OCI-LY3 (cell line): ENCODE data around the gene DDOST.

Source experiments
- H2AFZ ChIP-seq: fragments of 200-600, 300-600 bp; shearing (Covaris generic); 2 replicates; pipeline ENCODE4 v1.6.0; 2014; ENCODE audit warnings: antibody characterized with exemption, low read depth, low read length
- H3K27ac ChIP-seq: fragments of 200-600, 300-600 bp; sonication (generic); 2 replicates; pipeline ENCODE4 v1.5.1; 2014; ENCODE audit warnings: mild to moderate bottlenecking, low read length, moderate library complexity, mixed read lengths
- H3K27me3 ChIP-seq: fragments of 200-600, 300-600 bp; sonication (generic); 2 replicates; pipeline ENCODE4 v1.6.1; 2014; ENCODE audit warnings: low read depth, low read length, mixed read lengths
- H3K36me3 ChIP-seq: fragments of 200-600, 300-600 bp; sonication (generic); replicated peaks from 2 replicates; pipeline ENCODE3; 2014; ENCODE audit warnings: low read depth, low read length, mixed read lengths
- H3K4me1 ChIP-seq: fragments of 300-600, 200-600 bp; sonication (generic); 2 replicates; pipeline ENCODE4 v1.6.1; 2014; ENCODE audit warnings: low read length, mixed read lengths
- H3K4me2 ChIP-seq: fragments of 200-600, 300-600 bp; sonication (generic); 2 replicates; pipeline ENCODE4 v1.6.1; 2014; ENCODE audit warnings: low read length, mixed read lengths
- H3K4me3 ChIP-seq: fragments of 300-600, 200-600 bp; sonication (generic); 2 replicates; pipeline ENCODE4 v1.5.1; 2014; ENCODE audit warnings: antibody characterized with exemption, mild to moderate bottlenecking, low read length, moderate library complexity
- H3K79me2 ChIP-seq: fragments of 300-600, 200-600 bp; shearing (Covaris generic); 2 replicates; pipeline ENCODE4 v1.6.1; 2014; ENCODE audit warnings: mild to moderate bottlenecking, low read length, mixed read lengths
- H3K9ac ChIP-seq: fragments of 300-600, 200-600 bp; shearing (Covaris generic); 2 replicates; pipeline ENCODE4 v1.6.0; 2014; ENCODE audit warnings: mild to moderate bottlenecking, low read length, moderate library complexity
- H3K9me3 ChIP-seq: fragments of 200-600, 300-600 bp; shearing (Covaris generic); 2 replicates; pipeline ENCODE4 v1.6.1; 2014; ENCODE audit warnings: low read length, mixed read lengths; ENCODE audit not compliant: insufficient read depth
- H4K20me1 ChIP-seq: fragments of 200-600, 300-600 bp; sonication (generic); 2 replicates; pipeline ENCODE4 v1.6.1; 2016; ENCODE audit warnings: low read length, mixed read lengths; ENCODE audit not compliant: insufficient read depth
- CTCF ChIP-seq: fragments of 200-600, 300-600 bp; sonication (generic); IDR thresholded peaks from 2 replicates; pipeline ENCODE4 v1.5.1; 2014; ENCODE audit warnings: antibody characterized with exemption, low read length, low read depth
- EZH2phosphoT487 ChIP-seq: fragments of 200-600 bp; shearing (Covaris generic); IDR thresholded peaks from 2 replicates; pipeline ENCODE4 v1.6.1; 2018; ENCODE audit warnings: antibody characterized with exemption, mixed run types, low read depth

DDOST gene

GRCh38 chr1:20665726-20666125 is 4.6 kb upstream of the DDOST start:
- H3K4me3 ChIP-seq, result no peak overlapping the region
- peaks cover 5% of the 10 kb centered on the region for H3K79me2 ChIP-seq
- H3K9ac ChIP-seq, result no peak overlapping the region
- no peak overlapping the region for H3K27ac ChIP-seq
- H3K36me3 ChIP-seq, result no peaks in the 10 kb centered on the region
- H3K4me1 ChIP-seq, result no peaks in the 10 kb centered on the region; the same call in 1 of the 2 replicates
- H4K20me1 ChIP-seq, result no peaks in the 10 kb centered on the region
- TF ChIP-seq CTCF, result no peak
- TF ChIP-seq EZH2phosphoT487, result no peak
- H3K27me3 ChIP-seq, result no peaks in the 10 kb centered on the region
- H3K4me2 ChIP-seq, result no peak overlapping the region
- H3K9me3 ChIP-seq, result no peaks in the 10 kb centered on the region
- no peak overlapping the region for H2AFZ ChIP-seq

- Histone ChIP-seq H3K4me2 (no peak overlapping the region), H3K27me3 (no peaks in the 10 kb centered on the region), H3K9ac (no peak overlapping the region), H4K20me1 (no peaks in the 10 kb centered on the region), H3K27ac (no peak overlapping the region), H3K4me3 (no peak overlapping the region), H3K79me2 (peaks cover 21% of the 10 kb centered on the region), H3K9me3 (no peaks in the 10 kb centered on the region), H2AFZ (no peak overlapping the region), H3K36me3 (peaks cover 4% of the 10 kb centered on the region), H3K4me1 (peaks cover 11% of the 10 kb centered on the region; the same call in 1 of the 2 replicates)
- TF ChIP-seq EZH2phosphoT487 (no peak), CTCF (no peak)
Observed at GRCh38 chr1:20663969-20664715, 3.0 kb upstream of the DDOST start.

- Histone ChIP-seq H3K9me3 (no peaks in the 10 kb centered on the region), H3K27ac (no peak overlapping the region), H3K36me3 (peaks cover 7% of the 10 kb centered on the region), H4K20me1 (no peaks in the 10 kb centered on the region), H3K4me1 (peaks cover 11% of the 10 kb centered on the region; the same call in 1 of the 2 replicates), H3K4me2 (no peak overlapping the region), H3K79me2 (peaks cover 29% of the 10 kb centered on the region), H3K4me3 (no peak overlapping the region), H2AFZ (no peak overlapping the region), H3K9ac (no peak overlapping the region), H3K27me3 (no peaks in the 10 kb centered on the region)
- TF ChIP-seq CTCF (no peak), EZH2phosphoT487 (no peak)
Observed at GRCh38 chr1:20663365-20663764, 2.2 kb upstream of the DDOST start.

GRCh38 chr1:20662110-20662475 is 924 bp upstream of the DDOST start:
- Histone ChIP-seq H3K4me2 (peak overlapping the region; percentile 73), H3K36me3 (peaks cover 20% of the 10 kb centered on the region), H3K27me3 (no peaks in the 10 kb centered on the region), H3K9me3 (no peaks in the 10 kb centered on the region), H3K9ac (peak overlapping the region; percentile 81), H4K20me1 (no peaks in the 10 kb centered on the region), H3K27ac (no peak overlapping the region), H3K4me1 (peaks cover 11% of the 10 kb centered on the region; the same call in 1 of the 2 replicates), H3K4me3 (peak overlapping the region; percentile 98), H3K79me2 (peaks cover 41% of the 10 kb centered on the region), H2AFZ (no peak overlapping the region)
- no peak for TF ChIP-seq EZH2phosphoT487
- no peak for TF ChIP-seq CTCF
